Stromal cell of bone marrow (primary cell): ENCODE data around the gene MAP7D3.
A peak's percentile ranks its signal among the peaks of the same experiment; 100 is the strongest.
"Not testable (repeated sequence)": the region's sequence is repeated elsewhere in the genome, so short reads cannot be mapped to it uniquely, and the experiment has no call there.

Experiments
- DNase-seq: peaks from one replicate; pipeline ENCODE4 v3.0.0-alpha.2; 2012; ENCODE audit warnings: low read depth

Gene MAP7D3

DNA sequence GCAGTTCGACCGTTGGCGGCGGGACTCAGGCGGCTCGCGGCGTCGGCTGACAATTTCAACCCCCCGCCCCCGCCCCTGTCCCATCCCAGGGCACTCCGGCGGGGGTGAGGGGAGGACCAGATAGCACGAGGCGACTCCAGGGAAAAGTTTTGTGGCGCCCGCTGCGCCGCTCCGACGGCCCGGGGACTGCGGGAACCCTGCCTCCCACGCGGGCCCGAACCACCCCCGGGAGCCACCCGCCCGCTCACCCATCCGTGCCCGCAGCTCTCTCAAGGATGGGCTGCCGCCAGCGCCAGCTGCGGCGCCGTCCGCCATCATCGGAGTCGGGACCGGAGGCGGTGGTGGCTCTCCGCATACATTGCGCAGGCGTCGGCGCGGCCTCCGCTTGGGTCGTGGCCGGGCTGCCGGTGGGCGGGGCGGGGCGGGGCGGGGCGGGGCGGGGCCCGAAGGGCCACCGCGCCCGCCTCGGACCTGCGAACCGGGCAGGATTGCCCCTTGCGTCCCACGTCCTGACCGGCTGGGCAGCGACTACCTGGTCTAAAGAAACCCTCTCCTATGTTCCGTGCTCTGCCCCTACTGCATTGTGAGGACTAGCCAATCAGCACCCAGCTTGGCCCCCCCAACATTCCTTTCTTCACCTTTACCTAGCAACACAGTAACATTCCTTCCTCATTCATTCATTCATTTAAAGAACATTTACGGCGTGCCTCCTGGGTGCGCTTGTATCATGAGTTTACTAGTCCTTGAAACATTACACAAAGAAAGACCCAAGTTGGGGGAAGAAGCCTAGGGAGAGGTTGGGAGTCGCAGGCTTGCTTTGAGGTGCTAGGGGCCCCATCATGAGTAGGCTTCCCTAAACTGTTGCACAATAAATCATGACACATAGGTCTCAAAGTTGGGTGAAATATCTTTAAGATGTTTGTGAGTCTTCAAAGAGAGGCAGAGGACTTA lies at the start of gene MAP7D3:
Gene MAP7D3 (minus strand): TSS at position 360 of the 951 bp plus-strand sequence. CDS start 42 bp downstream, at position 318.
- DNase-seq: peak; percentile 24

DNA sequence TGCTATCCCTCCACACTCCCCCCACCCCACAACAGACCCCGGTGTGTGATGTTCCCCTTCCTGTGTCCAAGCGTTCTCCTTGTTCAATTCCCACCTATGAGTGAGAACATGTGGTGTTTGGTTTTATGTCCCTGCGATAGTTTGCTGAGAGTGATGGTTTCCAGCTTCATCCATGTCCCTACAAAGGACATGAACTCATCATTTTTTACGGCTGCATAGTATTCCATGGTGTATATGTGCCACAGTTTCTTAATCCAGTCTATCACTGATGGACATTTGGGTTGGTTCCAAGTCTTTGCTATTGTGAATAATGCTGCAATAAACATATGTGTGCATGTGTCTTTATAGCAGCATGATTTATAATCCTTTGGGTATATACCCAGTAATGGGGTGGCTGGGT lies 49.5 kb upstream of the MAP7D3 start, which contains the start of gene ADGRG4:
Gene ADGRG4 (plus strand): TSS at position 243 of the 400 bp plus-strand sequence. CDS start 7,815 bp downstream, outside the sequence.
- not testable (repeated sequence) for DNase-seq

GRCh38 chrX:136295380-136295779 lies 44.2 kb upstream of the MAP7D3 start:
- DNase-seq: no peak

- no peak for DNase-seq
Measured at GRCh38 chrX:136292656-136293055, 41.5 kb upstream of the MAP7D3 start.

DNA sequence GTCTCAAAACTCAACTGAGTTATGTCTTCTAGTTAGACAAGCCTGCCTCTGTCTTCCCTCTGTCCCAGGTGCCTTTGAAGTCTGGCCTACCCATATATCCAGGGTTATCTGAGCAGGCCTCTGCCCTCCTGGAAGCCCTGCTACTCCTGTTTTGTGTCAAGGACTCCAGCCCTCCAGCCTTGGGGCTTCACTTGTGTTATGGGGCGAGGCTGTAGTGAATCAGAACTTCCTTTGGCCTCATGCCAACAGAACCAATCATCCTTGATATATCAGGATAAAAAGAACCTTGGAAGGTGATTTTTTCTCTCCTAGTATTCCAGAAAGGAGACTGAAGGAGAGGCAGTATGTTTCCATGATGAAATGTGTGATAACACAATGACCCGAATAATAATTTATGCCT lies 40.6 kb upstream of the MAP7D3 start:
- DNase-seq: no peak

DNA sequence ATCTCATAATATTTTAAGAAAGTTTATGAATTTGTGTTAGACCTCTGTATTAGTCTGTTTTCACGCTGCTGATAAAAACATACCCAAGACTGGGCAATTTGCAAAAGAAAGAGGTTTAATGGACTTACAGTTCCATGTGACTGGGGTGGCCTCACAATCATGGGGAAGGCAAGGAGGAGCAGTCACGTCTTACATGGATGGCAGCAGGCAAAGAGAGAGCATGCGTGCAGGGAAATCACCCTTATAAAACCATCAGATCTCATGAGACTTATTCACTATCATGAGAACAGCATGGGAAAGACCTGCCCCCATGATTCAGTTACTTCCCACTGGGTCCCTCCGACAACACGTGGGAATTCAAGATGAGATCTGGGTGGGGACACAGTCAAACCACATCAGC lies 35.2 kb upstream of the MAP7D3 start:
- not testable (repeated sequence) for DNase-seq

- no peak for DNase-seq
Measured at GRCh38 chrX:136275553-136275952, 24.4 kb upstream of the MAP7D3 start.

DNA sequence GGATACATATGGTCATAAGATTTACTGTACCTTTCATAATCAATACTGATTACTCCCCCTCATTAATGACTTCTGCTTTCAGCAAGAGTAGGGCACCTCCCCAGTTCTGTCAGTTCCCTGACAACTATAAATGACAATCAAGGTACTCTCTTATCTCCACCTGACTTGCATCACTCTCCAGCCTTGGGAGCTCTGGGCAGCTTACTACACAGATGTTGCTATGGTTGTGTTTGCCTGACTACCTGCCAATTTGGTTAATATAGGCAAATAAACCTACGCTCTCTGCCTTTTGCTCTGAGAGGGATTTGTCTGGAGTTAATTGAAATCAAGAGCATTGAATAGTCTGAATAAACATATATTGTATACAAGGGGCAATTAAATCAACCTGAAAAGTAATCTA lies 22.8 kb upstream of the MAP7D3 start:
- no peak for DNase-seq

DNA sequence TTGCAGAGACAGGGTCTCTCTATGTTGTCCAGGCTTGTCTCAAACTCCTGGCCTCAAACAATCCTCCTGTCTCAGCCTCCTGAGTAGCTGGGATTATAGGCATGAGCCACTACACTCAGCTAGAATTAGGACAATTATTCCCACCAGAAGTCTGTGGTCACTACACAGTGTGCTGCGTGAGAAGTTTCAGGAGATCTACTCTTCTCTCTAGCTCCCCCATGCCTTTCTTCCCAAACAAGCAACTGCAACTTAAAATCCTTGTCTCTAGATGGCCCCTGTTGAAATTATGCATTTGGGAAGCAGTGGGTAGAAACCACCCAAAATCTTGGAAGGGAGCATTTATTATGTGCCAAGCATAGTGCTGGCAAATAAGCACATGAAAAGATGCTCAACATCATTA lies 21.1 kb upstream of the MAP7D3 start:
- DNase-seq: no peak

- DNase-seq: no peak
Measured at GRCh38 chrX:136271300-136271699, 20.1 kb upstream of the MAP7D3 start.

GRCh38 chrX:136269921-136270320 lies 18.7 kb upstream of the MAP7D3 start:
- DNase-seq: no peak

DNA sequence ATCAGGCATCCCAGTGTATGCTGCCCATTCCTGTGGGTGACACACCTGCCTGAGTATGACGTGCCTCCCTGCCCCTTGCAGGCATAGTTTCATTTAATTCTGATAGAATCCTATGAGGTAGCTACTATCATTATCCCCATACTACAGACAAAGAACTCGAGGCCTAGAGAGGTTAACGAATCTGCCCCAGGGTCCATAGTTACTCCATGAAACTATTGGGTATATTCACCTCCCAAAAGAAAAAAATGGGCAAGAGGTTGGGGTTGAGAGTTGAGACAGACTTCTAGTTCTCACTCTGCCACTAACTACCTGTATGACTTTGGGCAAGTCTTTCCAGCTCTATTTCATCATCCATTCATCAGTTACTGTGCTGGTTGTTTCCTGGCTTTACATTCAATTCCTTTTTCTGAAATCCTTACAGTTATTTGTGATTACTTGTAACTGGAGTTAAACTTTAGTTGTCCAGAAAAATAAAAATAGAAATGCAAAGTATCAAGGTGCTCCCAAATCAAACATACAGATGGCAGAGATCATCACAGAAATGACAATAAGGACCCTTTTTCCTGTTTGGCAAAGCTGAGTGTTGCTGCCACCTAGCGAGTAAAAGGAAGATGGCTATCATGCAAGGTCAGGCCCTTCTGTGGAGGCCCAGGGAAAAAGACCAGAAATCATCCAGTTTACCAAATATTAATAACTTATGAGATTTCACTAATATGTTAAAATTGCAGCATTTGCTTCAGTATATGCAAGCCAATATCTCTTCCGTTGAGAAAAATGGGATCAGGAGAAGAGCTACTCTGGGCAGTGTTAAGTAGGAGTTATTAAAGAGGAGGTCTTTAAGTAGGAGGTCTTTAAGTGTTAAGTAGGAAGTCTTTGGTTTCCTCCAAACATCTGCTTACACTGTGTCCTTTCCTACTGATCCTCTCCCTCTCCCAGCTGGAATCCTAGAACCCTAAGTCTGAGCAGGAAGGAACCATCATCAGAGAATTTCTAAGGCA lies 17.1 kb upstream of the MAP7D3 start:
- no peak for DNase-seq

GRCh38 chrX:136266828-136267227 lies 15.6 kb upstream of the MAP7D3 start:
- no peak for DNase-seq

- no peak for DNase-seq
Measured at GRCh38 chrX:136262812-136263315, 11.7 kb upstream of the MAP7D3 start.

GRCh38 chrX:136262243-136262642 lies 11.0 kb upstream of the MAP7D3 start:
- DNase-seq: no peak

DNA sequence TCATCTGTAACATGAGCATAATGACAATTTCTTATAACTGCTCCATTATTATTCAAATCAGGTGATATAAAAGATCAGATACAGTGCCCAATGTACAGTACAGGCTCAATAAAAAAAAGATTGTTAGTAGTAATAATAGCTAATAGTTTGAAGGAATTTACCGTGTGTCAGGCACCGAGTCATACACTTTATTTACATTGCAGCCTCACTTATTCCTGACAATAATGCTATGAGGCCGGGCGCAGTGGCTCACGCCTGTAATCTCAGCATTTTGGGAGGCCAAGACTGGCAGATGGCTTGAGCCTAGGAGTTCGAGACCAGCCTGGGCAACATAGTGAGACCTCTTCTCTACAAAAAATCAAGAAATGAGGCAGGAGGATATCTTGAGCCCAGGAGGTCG lies 10.1 kb upstream of the MAP7D3 start:
- DNase-seq: no peak

DNA sequence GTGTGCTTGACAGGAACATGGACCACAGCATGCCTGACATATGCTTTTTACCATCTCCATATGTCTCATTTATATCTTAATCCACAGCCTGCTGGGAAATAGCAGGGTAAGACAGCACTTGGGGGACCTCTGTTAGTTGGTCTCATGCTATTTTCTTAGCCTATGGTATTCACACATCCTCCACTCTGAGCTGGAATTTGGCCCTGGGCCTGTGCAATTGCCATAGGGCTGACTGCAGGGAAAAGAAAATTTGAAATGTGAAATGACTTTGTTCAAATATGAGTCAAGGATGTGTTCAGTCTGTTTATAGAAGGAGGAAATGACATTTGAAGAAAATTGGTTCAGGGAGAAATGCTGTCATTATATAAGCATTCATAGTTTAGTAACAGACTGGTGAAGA lies 9.6 kb upstream of the MAP7D3 start:
- peak; percentile 65 for DNase-seq

GRCh38 chrX:136259543-136259942 lies 8.3 kb upstream of the MAP7D3 start:
- DNase-seq: peak; percentile 41

DNA sequence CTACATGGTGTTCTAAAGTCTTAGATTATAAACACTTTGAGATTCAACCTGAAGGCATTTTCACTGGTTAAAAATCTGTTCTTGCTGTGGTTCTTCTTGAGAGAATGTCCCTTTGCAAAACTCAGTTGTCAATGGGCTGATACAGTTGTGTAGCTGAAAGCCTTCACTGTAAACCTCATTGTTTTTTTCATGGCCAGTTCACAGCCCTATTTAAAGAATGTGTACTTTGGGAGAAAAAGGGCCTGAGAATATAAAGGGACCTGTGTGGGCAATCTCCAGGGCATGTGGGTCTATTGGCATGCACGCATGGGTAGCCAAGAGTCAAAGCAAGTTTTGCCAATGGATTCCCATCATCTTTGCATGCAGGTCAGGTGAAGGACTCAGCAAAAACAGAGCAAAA lies 7.8 kb upstream of the MAP7D3 start:
- no peak for DNase-seq

GRCh38 chrX:136256026-136256425 lies 4.8 kb upstream of the MAP7D3 start:
- no peak for DNase-seq

DNA sequence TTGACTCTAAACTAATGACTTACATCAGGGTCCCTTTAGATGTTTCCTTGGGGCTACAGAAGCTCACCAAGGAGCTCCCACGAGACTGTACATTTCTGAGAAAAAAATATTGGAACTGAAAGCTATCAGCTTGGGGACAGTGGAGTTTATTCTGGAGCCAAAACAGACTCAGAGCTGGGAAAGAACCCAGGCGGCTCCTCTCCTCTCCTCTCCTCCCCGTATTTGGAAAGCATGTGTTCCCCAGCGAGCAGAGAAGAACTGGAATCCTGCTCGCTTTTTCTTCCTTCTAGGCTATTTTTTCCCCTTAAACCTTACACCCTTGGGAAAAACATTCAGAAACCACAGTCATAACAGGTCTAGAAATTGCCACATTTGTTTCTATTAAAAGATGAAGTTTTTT lies 4.3 kb upstream of the MAP7D3 start:
- DNase-seq: peak; percentile 16
